Frontal cortex (tissue), 4 donors: Measurements from ENCODE around the gene ABR. TPM values are rescaled to one million over a fixed set of nuclear protein-coding genes. Genes with fewer than 3 reads are reported as not detected.
A peak's percentile ranks its signal among the peaks of the same experiment; 100 is the strongest.
"Not testable (repeated sequence)": the region's sequence is repeated elsewhere in the genome, so short reads cannot be mapped to it uniquely, and the experiment has no call there.

Experiments used
- DNase-seq, 2 donors: peaks; one replicate each; pipeline ENCODE4 v3.0.0; 2012; ENCODE audit warnings: low spot score in 2 of 2
- FAIRE-seq: peaks from 2 replicates; lab custom pipeline; 2012; peaks lifted over from hg19 to GRCh38; lab: Jason Lieb, UNC
- total RNA-seq: library from RNA; depleted of rRNA; stranded (reverse); fragments of >200 nt; gene quantifications from one replicate; pipeline ENCODE4 v1.2.3, GENCODE V29; 2014
- donor health status: control.
- donor health status: control.
- donor health status: control.

Gene ABR
- total RNA-seq, 1 donor from 2014 or later, result 123 TPM

DNA sequence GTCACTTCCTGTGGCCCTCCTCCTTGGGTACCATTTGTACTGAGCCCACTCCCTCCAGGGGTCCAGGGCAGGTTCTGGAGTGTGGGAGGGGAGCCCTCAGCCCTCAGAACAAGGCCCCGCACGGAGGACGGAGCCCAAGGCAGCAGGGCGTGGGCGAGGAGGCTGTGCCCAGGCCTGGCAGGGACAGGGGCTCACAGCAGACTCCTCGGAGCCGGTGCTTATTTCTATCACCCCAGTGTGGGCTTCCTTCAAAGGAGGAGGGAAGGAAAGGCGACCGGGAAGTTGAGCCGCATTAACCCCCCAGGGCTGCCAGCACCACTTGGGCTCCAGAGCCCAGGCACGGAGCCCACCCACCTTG is 54.0 kb downstream of the ABR start:
- no peak for FAIRE-seq
- DNase-seq, result peak in 1 of 2 donors; percentile 43

DNA sequence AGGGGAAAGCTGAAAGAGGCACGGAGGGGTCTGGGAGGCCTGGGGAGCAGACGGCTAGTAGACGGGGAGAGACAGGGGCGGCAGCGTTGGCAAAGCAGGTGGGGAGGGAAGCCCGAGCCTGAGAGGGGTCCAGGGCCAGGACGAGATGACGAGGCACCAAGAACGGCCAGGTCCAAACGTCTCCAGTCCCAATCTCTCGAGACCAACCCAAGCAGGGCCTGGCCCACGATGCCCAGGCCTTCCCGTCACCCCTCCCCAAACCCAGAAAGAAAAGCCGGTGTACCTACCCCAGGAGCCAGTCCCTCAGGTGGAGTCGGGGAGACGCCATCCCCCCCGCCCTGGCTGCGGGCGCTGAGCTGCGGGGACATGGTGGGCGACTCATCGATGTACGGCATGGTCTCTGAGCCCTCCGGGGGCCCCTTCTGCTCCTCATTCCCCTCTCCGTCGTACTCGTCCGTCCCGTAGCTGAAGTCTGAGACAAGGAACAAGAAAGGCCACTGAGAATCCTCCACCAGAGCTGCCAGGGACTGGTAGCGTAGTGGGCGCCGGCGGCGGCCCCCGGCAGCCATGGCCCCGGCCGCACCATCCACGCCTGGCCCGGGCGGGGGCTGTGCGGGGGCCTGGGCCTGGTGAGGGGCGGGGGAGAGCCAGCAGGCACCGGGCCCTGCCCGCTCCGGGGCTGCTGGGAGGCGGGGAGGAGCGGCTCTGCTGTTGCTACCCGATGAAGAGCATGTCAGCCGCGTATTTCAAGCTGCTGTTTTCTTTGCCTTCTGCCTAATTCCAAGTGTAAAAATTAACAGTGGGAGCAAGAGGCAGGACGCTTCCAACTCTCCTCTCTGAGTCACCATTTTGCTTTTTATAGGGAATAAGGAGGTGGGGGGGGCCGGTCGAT is 54.6 kb downstream of the ABR start:
- FAIRE-seq (no peak), DNase-seq (peak in 1 of 2 donors; percentile 46)

DNA sequence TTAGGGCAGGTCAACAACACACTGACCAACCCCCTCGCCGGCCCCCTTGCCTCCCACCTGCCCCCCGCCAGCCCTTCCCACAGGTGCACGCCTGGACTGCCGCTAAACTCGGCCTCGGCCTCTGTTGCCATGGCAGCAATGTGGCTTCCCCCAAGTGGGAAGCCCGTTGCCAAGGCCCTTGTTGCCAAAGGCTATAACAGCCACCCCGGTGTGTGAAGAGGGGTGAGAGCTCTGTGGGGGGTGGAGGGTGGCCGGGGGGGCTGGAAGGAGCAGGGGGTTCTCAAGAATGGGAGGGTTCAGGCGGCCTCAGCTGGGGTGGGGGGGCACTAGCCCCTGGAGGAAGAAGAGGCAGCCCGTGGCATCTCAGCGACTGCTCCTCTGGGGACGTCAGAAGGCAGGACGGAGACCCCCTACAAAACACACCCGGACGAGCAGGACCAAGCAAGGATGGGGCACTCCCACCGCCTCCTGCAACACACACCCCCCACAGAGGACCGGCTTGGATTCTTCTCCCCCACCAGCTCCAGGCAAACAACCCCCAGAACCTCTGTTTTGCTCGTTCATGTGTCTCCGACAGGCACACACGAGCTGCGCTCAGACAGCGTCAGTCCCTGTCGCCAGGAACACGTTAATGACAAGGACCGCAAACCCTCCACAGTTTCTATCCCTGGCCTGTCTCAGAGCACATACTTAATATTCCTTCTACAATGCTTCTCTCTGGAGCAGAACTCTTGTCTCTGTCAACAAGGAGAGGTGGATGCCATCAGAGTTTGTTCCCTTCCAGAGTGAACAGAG is 55.7 kb downstream of the ABR start:
- FAIRE-seq (no peak), DNase-seq (no peak)

DNA sequence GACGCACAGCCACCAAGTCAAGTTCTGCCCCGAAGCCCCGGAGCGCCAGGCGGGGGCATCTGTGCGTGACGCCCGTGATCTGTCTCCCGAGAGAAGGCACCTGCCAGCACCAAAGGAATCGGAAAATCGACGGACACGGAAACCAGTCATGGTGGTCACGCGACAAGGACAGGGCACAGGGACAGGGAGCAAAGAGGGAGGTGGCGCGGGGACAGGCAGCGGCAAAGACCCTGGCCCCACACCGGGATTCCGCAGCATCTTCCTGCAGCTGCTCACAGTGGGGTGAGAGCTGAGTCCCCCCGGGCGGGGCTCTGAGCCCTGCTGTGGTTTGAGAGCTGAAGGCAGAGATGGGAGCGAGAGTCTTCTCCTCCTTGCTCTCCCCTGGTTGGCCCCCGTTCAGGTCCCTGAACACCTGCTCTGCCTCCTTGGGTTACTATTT is 56.4 kb downstream of the ABR start:
- no peak for DNase-seq
- no peak for FAIRE-seq

DNA sequence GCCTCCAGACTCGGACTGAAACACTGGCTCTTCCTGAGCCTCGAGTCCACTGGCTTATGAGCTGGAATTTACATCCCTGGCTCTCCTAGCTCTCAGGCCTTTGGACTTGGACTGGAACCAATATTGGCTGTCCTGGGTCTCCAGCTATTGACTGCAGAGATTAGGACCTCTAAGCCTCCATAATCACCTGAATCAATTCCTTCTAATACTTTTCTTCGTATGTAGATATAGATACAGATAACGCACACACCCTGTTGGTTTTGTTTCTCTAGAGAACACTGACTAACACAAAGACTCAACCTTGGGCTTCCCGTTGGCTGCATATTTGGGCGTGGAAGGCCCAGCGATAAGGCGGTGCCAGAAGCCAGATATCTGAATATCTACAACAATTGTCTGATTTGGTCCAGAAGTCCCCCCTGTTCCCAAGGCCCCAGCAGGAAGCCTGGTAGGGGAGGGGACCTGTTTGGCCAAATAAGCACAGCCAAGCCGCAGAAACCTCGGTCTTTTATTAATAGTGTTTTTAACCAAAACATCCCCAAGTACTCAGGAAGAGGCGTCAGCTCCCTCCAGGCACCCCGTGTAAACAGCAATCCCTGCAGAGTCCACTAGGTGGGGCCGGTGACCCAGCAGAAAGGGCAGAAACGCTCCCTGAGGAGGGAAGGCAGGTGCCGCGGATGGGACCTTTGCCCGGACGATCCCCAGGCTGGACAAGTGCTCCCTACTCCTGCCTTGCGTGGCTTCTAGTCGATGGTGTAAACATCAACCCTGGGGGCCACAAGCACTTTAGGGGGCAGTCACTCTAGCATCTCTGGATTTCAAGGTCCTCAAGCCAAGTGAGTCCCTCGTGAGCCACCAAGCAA is 57.0 kb downstream of the ABR start:
- peak; percentile 69 to 82 for DNase-seq
- no peak for FAIRE-seq

DNA sequence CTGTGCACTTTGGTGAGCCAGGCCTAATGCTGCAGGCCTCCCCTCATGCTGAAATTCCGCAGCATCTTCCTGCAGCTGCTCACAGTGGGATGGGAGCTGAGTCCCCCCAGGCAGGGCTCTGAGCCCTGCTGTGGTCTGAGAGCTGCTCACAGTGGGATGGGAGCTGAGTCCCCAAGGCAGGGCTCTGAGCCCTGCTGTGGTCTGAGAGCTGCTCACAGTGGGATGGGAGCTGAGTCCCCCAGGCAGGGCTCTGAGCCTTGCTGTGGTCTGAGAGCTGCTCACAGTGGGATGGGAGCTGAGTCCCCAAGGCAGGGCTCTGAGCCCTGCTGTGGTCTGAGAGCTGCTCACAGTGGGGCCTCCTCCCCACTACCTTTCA is 58.4 kb downstream of the ABR start:
- not testable (repeated sequence) for DNase-seq, FAIRE-seq

DNA sequence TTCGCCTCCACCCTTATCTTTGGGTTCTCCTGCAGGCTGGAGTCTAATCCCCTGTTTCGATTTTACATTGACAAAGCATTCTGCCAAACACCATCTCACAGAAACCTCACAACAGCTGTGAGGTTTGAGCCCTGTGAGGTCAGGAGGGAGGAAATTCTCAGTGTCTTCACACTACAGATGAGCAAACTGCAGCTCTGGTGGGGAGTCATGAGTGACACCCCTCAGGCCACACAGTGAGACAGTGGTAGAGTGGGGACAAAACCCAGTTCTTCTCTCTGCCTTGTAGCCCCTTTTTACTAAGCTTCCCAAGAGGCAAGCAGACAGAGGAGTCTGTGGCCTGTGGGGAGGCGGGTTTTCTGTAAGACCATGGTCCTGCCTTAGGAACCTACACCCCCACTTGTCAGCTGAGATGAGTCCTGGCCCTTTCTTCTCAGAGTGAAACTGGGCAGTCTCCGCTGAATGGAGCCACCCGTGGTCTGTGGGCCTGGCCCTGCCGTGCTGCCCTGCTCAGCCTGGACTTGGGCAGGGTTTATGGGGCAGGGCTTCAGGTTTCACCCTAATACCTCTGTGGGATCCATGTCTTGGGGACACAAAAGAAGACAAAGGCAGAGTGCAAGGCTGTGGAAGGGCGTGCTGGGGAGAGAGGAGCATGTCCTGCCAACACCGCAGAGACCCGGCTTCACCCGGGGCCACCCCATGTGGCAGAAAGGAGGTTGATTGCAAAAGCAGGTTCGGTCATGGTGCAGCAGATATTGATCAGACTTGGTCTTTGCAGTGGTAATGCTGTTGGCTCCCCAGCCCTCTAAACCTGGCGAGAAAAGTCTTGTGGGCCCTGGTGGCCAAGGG is 59.0 kb downstream of the ABR start:
- FAIRE-seq, result no peak

DNA sequence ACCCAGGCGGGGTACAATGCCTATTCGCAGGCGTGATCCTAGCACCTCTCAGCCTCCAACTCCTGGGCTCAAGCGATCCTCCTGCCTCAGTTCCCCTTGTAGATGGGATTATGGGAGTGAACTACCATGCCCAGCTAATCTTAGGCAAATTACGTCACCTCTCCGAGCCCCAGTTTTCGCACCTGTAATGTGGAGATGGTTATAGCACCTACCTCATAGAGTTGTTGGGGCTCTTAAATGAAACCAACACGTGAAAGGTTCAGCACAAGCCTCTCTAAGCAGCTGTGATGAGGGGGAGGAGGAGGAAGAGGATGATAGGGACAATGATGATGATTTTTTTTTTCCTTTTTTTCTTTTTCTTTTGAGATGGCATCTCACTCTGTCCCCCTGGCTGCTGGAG is 59.9 kb downstream of the ABR start:
- no peak for FAIRE-seq
- DNase-seq, result no peak

More for the DNA sequence above, 59.0 kb downstream of the ABR start:
- no peak for DNase-seq

DNA sequence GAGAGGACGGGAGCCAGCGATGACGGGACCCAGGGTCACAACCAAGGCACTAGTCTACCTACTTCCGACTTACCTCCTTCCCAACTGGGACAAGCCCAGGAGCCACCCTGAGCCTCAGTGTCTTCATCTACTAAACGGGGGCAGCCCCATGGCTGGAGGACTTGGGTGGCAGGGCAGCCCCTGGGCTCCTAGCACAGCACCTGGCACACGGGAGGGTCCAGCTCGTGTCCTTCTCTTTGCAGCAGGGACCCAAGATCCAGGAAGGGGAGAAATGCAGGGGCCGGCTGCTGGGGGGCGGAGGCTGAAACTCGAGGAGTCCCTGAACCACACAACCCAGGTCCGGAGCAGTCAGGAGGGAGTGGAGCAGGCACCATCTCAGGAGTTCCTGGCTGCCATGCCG is 63.2 kb downstream of the ABR start:
- DNase-seq (no peak), FAIRE-seq (no peak)

DNA sequence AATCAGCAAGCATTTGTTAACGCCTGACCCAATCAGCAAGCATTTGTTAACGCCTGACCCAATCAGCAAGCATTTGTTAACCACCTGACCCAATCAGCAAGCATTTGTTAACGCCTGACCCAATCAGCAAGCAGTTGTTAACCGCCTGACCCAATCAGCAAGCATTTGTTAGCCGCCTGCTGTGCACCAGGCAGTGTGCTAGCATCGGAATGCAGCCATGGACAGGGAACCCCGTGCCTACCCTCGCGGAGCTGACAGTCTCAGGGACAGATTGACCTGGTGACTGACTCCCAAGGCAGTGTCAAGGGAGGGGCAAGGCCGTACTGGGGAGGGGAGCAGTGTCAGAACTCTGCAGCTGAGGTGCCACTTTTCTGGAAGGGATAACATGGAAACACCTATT is 66.9 kb downstream of the ABR start:
- DNase-seq (no peak), FAIRE-seq (no peak)

DNA sequence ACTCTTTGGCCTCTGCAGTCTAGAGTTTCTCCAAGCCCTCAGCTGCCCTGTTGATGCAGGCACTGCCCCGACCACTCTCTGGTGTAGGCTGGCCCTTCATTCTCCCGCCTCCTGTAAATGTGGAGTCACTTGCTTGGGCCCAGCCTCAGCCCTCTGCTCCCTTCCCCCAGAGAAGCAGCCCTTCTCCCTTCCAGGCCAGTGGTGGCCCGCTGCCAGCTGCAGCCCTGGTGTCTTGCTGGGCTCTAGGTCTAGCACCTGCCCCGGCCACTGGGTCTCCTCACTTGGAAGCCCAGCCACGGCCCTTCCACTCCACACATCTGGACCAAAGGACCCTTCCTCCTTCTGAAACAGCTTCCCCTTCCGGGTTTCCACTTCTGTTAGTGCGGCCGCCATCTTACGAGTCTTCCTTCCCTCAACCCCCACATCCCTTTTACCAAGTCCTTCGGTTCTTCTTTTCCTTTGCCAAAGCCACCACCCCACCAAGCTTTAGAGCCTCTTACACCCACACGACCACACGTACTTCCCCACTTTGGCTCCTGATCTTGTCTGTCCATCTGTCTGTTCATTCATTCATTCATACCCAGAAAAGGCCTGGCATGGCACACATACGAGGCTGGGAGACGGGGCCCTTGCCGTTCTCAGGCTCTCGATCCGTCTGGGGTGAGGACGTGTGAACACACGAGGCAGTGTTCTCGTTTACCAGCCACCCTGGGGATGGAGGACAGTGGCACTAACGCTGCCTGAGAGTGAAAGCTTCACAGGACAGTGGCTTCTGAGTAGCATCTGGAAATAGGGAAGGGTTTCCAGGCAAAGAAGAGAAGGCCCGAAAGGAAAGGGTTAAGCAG is 68.0 kb downstream of the ABR start:
- no peak for FAIRE-seq

DNA sequence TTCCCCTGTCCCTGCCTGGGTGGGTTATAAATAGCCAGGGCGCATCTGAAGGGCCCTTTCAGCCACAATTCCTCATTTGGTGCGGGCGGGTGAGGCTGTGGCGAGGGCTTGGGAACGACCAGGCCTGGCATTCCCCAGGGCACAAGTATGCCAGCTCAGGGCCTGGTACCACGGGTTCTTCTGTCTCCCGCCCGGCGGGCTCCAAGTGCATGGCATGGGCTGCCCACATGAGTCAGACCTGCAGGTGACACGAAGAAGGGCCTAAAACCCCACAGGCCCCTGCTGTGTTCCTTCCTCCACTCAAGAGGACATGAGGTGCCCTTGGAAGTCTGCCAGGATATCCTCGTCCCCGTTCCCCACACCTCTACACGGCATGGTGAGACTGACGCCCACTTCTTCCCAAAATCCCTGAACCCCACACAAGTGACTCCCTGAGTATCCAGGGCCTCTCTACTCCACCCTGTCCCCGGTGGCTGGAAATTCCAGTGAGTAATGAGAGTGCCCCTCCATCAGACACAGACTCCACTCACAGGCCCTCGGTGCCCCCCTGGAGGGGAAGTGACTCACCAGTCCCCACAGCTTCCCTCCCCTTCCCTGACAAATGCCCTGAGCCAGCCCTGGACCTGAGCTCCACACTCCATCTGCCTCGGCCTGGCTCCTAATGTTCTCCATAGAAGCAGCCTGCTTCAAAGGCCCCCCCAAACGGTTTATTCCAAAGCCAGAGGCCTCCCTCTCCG is 68.8 kb downstream of the ABR start:
- DNase-seq (peak in 1 of 2 donors; percentile 73), FAIRE-seq (no peak)

More for the DNA sequence above, 68.0 kb downstream of the ABR start:
- no peak for DNase-seq

DNA sequence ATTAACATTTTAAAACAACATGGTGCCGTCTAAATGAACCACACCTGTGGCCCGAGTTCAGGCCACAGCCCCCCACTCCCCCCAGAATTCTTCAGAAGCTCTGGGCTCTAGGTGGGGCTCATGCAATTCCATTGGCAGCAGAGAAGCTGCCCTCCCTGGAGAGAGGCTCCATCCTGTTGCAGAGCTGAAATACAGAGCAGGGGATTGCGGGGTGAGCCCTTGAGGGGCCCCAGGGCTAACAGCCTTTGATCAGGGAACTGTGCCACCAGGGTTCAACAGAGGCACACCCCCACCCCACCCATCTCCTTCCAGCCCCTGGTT is 69.3 kb downstream of the ABR start:
- FAIRE-seq (no peak), DNase-seq (no peak)

DNA sequence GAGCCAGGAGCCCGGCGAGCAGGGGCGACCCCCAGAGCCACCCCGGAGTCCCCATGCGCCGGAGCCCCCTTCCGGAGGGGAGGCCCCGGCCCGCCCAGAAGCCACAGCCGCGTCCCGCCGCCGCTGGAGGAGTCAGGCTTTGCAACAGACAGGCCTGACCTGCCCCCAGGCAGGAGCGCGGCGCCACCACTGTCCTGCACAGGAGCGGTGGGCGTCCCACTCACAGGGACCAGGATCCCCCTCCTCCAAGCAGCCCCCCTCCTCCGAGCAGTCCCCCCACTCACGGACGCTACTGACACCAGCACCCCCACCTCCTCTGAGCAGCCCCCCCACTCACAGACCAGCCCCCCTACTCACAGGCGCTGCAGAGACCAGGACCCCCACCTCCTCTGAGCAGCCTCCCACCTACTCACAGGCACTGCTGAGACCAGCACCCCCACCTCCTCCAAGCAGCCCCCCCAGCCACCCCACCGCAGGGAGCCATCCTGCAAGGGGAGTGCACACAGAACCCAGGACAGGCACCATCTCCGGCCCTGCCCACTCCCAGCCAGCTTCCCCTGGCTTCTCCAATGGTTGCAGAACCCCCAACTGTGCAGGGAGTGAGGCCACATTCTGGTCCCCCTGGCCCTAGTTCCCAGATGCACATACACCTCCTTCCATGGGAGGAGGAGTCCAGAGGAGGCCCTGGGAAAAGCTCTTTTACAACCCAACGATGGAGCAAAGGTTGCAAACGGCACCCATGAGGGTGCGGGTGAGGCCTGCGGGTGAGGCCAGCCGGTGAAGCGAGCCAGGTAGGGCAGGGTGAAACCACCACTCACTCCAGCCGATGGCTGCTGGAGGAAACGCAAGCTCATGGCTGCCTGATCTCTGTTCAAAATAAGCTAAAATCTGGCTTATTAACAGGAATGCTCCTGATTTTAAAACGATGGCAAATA is 69.9 kb downstream of the ABR start:
- FAIRE-seq, result no peak
- DNase-seq, result no peak

DNA sequence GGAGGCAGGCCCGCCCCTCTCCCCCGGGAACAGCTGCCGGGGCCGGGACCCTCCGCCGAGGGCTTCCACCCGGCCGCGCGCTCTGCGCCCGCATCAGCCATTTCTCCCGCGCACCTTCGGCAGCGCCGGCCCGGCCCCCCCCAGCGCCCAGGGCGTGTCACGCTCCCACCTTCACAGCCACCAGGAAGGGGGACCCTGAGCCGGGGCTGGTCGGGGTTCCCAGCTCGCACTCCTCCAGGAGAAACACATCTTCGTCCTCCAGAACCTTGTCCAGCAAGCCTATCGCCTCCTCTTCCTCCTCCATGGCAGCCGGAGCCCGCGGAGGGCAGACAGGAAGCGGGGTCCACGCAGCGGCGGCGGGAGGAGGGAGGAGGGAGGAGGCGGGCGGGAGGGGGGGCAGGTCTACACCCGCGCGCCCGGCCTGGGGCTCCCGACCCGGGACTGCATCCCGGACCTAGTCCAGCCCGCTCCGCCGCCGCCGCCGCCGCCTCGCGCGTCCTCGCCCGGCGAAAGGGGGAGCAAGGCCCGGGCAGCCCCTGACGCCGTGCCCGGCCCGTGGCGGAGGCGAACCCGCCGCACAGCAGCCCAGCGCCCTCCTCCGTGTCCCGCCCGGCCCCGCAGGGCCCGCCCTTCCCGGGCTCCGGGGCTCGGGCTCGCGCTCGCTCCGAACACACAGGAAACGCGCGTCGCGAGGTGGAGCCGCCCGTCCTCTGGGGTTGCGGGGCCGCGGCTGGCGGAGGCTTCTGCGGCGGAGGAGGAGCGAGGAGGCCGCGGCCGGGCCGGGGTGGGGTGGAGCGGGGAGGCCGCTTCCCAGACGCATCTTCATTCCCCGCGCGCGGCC is 70.8 kb downstream of the ABR start:
- no peak for DNase-seq
- no peak for FAIRE-seq

DNA sequence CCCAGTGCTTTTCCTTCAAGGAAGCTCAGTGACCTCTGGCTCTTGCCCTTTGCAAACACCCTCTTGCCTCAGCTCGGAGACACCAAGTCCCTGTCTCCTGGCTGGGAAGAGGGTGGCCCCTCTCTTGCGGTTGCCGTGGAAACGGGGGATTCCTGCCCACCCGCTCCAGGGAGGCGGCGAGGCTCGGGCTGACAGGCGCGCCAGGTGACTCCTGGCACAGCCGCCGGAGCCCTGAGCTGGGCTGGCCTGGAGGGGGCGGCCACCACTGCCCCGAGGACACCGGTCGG is 71.4 kb downstream of the ABR start:
- DNase-seq (no peak), FAIRE-seq (no peak)
